H4 (cell line): ENCODE results near the gene POLA2. TPM values are rescaled to one million over a fixed set of nuclear protein-coding genes. Genes with fewer than 3 reads are reported as not detected.

Experiments used
- DNase-seq: peaks from one replicate; pipeline ENCODE4 v3.0.0-alpha.2; 2015; ENCODE audit warnings: low spot score
- total RNA-seq: library from RNA; depleted of rRNA; stranded (reverse); fragments of >200 nt; shearing (Covaris generic); gene quantifications from 2 replicates; pipeline ENCODE4 v1.2.3, GENCODE V29; 2014

Gene POLA2
- total RNA-seq, 1 experiment from 2014 or later: 40.9 TPM

DNA sequence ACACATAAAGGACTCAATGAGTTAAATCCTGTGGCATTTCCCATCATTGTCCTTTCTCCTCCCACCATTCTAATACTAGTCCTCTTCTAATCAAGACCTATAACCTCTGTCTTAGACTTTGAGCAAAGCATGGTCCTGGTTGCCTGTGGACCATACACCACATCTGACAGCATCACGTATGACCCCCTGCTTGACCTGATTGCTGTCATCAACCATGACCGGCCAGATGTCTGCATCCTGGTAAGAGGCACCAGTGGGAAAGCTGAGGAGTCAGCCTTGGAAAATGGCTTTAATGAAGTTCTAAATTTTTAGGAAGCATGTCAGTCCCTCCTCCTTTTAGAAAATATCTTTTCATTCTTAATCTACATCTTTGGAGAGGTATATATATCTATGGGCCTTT is 25.8 kb downstream of the POLA2 start:
- no peak for DNase-seq

DNA sequence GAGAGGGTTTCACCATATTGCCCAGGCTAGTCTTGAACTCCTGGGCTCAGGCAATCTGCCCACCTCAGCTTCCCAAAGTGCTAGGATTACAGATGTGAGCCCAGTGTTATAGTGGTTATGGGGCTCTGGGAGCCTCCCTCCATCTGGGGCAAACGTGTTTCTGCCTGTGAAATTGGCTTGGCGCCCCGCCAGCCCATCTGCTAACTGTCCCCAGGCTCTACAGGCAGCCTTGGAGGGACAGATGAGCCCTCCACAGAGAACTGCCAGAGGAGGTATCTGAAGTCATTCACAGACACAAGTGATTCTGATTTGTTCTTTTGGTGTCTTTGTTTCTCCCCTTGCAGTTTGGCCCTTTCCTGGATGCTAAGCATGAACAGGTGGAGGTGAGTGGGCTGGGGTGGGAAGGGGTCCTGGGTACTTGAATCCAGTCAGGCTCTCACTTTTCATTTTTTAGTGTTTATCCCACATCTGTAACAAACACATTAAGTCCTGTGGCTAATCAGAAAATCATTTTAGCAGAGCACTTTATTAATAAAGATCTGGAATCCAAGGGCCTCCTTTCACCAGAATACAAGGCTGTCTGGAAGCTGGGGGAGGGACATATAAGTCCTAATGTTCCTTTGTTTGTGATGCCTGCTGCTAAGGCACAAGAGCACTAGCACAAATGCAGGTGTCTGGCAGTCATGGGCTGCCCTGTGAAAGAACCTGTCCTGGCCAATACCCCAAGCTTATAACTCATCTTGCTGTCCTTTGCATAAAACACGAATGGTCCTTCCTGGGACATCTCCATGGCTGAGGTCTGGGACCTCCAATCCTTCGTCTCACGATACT is 27.2 kb downstream of the POLA2 start:
- no peak for DNase-seq

DNA sequence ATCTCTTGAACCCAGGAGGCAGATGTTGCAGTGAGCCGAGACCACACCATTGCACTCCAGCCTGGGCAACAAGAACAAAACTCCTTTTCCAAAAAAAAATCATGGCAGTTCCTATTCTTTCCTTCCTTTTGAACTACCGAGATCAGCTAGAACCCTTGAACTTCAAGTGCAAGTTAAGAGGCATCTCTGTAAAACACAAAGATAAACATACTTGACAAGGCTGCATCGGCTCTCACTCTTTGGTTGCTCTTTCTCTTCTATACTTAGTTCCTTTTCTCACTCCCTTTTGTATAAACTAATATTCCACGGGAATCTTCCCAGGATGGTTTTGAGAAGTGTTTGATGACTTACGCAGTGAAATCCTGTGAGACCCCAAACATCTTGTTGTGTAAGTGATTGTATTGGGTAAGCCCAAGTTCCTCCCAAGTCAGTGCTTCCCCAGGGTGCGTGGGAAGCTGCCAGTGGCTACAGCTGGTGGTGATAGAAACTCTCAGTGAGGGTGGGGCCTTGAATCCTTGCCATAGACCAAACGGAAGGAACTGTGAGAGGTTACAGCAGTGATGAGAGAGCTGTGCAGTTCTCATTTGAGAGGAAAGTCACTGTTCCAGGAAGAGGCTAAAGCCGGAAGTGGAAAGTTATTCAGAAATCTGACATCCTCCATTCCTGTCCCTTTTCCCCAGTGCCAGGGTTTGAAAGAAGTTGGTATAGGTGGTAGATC is 28.8 kb downstream of the POLA2 start:
- peak; percentile 87 for DNase-seq

DNA sequence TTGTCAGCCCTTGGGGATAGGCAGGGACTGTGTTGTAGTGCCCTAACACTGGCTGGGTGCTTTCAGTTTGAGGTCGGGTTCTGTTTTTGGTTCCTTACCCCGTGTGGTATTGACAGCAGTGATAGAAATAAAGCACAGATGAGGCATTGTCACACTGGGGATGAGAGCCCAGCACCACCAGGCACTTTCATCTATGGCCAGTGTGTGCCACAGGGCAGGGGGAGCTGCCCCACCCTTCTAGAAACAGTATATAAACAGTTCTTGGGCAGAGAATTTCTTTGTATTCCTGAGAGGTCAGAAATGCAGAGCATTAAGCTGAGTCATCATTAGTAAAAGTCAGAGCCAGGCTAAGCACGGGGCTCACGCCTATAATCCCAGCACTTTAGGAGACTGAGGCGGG is 29.9 kb downstream of the POLA2 start:
- DNase-seq: peak; percentile 66

DNA sequence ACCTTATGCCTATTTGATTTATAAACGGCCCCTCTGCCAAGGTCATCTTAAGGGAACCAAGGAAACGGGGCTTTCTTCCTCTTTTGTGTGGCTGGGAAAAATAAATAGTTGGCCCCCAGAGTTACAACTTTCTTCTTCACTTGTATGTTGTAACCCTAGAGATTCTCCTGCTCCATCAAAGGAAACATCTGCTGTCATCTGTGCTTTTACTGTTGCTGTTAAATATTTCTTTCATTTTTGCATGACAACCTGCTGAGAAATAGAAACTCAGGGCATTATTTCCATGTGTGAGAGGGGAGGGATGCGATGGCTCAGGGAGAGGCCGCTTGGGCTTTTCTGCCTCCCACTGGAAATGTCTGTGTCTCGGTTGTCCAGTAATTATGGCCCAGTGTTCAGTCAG is 31.1 kb downstream of the POLA2 start:
- DNase-seq: no peak

DNA sequence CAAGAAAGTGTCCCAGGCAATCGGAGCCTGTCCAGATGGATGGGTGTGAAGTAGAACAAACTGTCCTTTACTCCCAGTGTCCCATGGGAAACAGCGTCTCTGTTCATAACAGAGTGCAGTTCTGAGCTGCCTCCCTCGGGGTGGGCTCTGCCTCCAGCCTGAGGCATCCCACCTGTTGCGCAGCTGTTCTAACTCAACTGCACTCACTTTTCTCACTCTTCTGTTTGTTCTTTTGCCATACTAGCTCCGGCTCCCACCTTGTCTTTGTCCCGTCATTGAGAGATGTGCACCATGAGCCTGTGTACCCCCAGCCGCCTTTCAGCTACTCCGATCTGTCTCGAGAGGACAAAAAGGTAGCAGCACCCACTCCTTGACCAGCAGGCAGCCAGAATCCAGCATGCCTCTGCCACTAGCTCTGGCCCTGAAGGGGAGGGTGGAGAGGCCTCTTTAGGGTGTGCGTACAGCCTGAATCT is 32.2 kb downstream of the POLA2 start:
- no peak for DNase-seq

DNA sequence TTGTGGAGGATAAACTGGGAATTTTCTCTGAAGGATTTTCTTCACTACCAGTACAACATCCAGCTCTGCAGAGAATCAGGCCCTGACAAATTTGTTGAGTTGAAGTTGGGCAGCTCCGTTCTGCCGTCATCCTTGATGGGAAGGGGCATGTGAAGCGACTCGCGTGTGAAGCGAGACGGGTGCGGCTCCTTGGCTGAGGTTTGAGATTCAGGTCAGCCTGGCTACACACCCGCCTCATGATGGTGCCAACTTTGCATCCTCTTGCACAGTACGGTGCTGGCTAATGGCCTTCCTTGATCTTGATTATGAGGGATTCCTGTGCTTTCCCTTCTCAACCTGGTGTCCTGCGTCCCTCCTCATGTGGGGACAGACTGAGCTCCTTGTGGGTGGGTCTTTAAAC is 33.2 kb downstream of the POLA2 start:
- no peak for DNase-seq

DNA sequence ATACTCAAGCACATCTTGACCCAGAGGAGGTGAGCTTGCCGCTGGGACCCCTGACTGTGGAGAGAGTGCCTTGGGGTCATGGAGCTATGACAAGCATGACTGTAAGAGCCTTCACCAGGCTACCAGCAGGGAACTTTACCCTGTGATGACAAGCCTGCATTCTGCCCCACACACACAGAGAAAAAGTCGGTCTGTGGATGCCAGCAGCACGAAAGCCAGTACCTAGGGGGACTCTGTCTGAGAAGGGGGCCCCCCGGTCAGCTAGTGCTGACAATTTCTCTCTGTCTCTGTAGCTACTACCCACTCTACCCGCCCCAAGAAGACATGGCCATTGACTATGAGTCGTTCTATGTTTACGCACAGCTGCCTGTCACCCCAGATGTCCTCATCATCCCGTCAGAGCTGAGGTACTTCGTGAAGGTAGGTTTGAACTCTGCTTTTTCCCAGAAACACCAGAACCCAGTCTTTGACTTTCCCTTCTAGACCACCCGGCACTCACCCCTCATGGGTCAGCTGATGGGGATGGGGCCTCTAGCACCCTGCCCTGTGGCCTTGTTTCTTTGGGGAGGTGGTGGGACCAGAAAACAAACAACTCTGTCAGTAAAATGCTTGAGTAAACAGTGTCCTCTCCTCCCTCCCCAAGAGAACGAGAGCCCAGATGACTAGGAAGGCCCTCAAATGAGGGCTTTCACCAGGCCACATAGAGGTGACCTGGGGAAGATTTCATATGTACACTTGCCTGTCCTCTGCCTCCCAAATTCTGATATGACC is 34.0 kb downstream of the POLA2 start:
- no peak for DNase-seq

DNA sequence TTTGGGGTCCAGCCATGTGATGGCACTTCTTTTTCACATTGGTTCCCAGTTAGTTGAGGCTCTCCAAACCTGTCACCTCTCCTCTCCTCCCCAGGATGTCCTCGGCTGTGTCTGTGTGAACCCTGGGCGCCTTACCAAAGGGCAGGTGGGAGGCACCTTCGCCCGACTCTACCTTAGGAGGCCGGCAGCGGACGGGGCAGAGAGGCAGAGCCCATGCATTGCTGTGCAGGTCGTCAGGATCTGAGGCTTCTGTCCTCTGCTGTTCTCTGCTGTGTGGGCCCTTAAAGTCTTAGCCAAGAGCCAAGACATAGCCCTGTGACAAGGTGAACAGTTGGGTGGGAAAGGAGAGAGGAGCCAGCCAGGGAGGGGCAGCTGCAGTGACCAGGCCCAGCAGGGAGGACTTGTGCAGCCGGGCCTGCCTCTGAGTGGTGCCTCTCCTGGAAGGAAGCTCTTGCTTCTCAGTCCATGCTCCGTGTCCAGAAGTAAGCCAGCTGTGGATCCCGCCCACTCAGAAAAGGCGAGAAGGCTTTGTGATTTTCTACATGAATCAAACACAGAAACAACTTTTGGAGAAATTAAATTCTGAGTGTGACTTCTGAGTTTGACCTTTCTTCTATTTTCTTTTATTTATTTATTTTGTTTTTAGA is 35.4 kb downstream of the POLA2 start:
- no peak for DNase-seq

DNA sequence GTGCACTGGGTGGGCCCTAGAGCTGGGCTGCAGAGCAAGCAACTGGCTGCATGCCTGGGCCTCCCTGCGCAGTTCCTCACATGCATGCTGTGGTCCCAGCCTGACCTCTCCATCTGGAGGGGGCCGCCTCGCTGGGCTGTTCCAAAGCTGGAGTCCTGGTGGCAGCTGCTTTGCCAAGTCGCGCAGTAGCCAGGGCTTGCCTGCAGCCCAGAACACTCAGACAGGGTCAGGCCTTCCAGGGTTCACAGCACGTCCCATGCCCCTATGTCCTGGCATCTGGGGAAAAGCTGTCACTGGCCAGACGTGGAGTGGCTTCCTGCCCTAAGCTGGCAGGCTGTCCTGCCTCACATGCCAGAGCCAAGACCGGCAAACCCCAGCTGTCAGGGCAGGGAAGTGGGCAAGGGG is 36.4 kb downstream of the POLA2 start:
- DNase-seq: no peak

DNA sequence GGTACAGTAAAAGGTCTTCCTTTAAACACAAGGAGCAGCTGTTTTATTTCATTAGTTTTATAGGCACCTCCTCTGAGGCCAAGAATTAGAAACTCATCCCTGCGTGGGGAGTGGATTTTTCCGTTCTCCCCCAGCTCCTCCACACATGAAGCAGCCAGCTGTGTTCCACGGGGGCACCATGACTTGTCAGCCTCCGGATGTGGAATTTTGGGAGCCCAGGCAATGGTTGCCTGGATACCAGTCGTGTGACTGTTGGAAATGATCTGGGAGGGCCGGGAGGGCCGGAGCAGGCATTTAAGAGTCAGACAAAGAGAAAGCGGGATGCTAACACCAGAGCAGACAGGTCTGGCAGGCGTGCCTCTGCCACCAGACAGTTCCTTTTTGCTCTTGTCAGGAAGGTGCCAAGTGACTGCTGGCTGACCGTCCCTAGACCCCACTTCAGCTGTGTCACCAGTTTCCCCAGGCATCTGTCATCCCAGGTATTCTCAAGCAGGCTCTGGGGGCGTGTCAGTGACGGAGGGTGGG is 37.0 kb downstream of the POLA2 start:
- no peak for DNase-seq

DNA sequence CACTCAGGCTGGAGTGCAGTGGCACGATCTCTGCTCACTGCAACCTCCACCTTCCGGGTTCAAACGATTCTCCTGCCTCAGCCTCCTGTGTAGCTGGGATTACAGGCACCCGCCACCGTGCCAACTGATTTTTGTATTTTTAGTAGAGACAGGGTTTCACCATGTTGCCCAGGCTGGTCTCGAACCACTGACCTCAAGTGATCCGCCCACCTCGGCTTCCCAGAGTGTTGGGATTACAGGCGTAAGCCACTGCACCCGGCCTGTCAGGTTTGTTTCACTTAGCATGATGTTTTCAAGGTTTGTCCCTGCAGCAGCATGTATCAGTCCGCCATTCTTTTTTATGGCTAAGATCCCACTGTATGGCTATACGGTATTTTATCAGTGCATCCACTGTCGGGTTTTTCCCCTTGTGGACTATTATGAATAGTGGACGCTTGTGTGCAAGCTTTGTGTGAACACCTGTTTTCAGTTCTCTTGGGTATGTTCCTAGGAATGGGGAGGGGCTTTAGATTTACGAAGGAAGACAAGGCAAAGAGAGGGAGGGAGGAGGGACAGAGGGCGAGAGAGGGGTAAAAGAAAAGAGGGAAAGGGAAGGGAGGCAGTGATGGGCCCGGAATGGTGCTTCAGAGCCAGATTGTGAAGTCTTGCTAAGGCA is 39.0 kb downstream of the POLA2 start:
- no peak for DNase-seq

DNA sequence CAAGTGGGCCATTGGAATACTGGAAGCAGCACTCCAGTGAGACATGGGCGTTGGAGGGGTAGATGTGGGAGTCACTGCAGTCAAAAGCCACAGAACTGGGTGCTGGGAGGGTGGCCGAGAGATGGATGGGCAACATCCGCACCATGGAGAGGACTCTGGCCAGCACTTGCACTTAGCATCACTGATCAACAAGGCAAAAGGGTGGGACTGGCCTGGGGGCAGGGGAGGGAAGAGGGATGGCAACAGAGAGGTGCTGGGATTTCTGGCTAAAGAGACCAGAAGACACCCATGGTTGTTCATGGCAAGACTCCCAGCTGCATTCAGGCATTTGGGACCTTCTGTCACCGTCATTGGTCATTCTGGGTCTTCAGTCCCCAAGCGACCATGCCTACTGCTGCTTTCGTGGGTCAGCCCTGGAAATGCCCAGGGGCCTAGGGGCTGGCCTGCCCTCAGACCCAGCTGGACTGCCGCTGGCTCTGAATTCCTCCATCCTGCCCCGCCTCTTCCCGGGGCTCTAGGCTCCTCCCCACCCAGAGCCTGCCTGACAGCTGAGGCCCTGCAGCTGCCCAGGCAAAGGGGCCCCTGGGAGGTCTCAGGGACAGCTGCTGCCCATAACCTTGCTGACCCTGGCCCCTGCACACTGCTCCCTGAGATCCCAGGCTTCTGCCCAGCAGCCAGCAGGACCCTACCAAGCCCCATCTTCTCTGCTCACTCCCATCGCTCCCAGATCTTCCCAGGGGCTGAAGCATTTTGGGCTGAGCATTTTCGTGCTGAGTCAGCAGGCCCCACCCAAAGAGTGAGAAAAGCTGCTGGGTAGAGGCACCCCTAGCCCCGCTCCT is 39.9 kb downstream of the POLA2 start:
- no peak for DNase-seq

DNA sequence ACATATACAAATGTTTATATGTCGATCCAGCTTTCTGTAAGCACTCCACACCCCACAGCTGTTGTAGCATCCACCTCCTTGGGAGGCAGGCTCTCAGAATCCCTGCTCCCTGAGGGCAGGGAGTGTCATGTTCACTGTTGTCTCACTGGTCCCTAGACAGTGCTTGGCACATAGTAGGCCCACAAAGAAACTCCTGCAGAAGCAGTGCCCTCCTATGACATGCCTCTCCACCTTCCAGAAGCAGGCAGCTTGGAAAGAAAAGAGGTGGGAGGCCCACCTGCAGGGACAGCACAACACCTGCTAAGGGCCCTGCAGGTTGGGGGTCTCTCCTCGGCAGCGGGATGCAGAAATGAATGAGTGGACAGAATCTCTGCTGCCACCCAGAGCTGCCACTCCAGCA is 41.8 kb downstream of the POLA2 start:
- no peak for DNase-seq

DNA sequence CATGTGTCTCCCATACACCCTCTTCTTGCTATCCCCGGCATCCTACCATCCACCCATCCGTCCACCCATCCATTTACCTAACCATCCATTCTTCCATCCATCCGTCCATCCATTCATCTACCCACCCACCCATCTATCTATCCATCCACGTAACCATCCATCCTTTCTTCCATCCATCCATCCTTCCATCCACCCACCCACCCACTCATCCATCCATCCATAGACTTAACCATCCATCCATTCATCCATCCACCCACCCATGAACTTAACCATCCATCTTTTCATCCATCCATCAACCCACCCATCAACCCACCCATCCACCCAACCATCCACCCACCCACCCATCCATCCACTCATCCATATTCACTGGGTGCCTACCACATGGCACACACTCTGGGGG is 42.3 kb downstream of the POLA2 start:
- DNase-seq: no peak

DNA sequence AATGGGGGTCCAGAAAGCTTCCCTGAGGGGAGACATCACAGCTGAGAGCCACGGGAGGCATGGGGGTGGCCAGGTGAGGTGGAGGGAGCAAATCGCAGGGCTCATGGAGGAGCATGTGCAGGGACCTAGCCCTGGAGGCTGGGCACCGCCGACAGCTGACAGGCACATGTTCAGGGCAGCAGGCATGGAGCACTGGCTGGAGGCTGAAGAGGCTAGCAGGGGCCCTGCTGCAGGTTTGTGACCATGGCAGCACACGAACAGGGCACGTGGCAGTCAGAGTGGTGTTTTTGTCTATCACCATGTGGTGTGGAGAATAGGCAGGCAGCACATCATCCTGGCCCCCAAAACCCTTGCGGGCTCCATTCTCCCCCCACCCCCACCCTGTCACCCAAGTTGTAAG is 42.9 kb downstream of the POLA2 start:
- no peak for DNase-seq

DNA sequence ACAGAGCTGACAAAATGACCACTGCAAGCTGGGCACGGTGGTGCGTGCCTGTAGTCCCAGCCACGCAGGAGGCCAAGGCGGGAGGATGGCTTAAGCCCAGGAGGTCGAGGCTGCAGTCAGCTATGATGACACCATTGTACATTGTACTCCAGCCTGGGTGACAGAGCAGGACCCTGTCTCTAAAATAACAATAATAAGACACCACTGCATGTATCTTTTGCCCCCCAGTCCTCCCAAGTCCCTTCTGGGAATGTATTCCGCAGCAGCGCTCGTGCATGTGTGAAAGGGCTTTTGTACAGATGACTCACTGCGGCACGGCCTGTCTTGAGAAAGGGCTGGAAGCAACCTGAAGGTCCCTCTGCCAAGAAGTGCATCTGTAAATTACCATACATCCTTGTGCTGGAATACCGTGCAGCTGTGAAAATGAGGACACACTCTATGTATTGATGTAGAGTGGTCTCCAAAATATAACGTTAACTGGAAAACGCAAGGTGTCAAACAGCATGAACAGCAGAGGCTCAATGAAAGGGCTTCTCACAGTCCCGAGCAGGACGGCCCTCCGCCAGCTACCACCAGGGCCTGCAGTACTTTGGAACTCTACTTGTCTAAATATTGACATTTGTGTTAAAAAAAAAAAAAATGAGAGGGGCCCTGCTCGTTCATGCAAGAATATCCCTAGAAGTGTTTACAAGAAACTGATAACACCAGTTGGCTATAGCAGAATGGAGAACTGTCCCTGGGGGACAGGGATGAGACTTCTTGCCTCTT is 43.9 kb downstream of the POLA2 start:
- no peak for DNase-seq

DNA sequence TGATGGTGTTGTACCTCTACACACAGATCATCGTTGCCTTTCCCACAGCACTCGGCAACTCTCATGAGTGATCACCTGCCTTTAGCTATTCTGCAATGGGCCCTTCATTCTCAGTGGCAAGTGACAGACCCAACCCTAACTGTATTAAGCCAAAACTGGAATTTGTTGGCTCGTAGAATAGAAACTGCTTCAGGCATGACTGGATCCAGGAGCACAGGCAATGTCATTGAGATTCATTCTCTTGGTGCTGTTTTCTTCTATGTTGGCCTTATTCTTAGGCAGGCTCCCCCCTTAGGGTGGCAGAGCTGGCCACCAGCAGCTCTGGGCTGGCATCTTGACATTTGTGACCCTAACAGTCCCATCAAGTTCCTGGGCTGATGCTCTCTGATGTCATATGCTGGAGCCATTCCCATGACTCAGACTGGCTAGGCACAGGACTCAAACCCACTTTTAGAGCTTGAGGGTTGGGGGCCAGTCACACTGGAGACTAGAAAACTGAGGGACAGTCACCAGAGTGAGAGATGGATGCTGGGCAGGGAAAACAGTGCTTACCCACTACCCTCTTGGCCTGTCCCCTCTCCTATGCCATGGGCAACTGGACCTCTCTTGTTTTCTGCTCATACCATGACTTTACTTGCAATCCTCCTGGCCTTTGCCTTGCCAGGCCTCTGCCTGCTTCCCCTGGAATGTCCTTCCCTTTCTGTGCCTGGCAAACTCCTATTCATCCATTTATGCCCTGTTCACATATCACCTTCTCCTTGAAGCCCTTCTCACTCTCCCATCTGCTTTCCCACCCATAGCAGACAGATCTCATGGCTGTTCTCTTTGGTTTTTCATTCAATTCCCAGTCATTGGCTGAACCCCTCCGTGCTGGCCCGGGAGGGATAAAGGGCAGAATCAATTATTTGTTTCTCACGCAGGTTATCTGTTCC is 45.8 kb downstream of the POLA2 start:
- DNase-seq: no peak
